PFSK-1 (cell line): ENCODE measurements around the gene THBS1.

Experiments
- FOXP2 ChIP-seq: optimal IDR thresholded peaks from 2 replicates; pipeline ENCODE3; 2011; ENCODE audit warnings: borderline replicate concordance, control low read depth, inconsistent platforms; ENCODE audit not compliant: insufficient read depth; ENCODE audit errors: extremely low read length, extremely low read depth
- POLR2AphosphoS5 ChIP-seq: IDR thresholded peaks from 2 replicates; pipeline ENCODE4 v1.6.1; 2012; ENCODE audit warnings: low read depth, mild to moderate bottlenecking, control low read depth, low read length, moderate library complexity
- REST ChIP-seq, 2 experiments: IDR thresholded peaks; 2 replicates each; pipeline versions ENCODE4 v1.6.1 to v1.8.0; 2011 to 2012; ENCODE audit warnings: low read depth in 2 of 2, low read length in 2 of 2, control low read depth in 1 of 2, inconsistent platforms in 1 of 2, mild to moderate bottlenecking in 1 of 2, moderate library complexity in 1 of 2; ENCODE audit not compliant: insufficient read depth in 1 of 2
- SIN3A ChIP-seq: IDR thresholded peaks from 2 replicates; pipeline ENCODE4 v1.6.1; 2012; ENCODE audit warnings: mild to moderate bottlenecking, low read length, moderate library complexity, borderline replicate concordance; ENCODE audit not compliant: insufficient read depth
- TAF1 ChIP-seq: IDR thresholded peaks from 2 replicates; pipeline ENCODE4 v1.6.1; 2012; ENCODE audit warnings: low read length, control low read depth, borderline replicate concordance; ENCODE audit not compliant: insufficient read depth

THBS1 gene

GRCh38 chr15:39598958-39599845 lies 18.3 kb downstream of the THBS1 start:
- TF ChIP-seq SIN3A: no peak
- TF ChIP-seq POLR2AphosphoS5: no peak
- TF ChIP-seq FOXP2: no peak
- no peak for TF ChIP-seq TAF1
- no peak for TF ChIP-seq REST (IDR thresholded peaks at IDR 0.05; ENCODE audit: insufficient read depth in 1 of 2, low read depth in 2 of 2, low read length in 2 of 2)

DNA sequence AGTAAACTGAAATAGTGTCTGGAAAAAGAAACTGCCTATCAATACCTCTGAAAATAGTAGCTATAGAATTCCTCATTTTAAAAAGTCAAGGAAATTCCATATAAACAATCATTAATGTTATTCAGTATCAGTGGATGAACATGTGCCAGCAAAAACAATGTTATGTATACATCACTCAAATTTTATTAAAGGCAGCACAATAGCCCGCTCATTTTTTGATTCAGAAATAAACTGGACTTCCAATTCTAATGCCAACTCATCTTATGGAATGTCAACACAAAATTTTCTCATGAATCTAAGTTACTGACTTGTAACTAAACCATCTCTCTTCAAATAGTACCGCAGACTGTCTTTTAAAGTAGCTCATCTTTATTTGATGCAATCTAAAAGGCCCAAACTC lies 19.0 kb downstream of the THBS1 start:
- TF ChIP-seq SIN3A (no peak), REST (IDR thresholded peaks at IDR 0.05; ENCODE audit: insufficient read depth in 1 of 2, low read depth in 2 of 2, low read length in 2 of 2) (no peak), FOXP2 (no peak), POLR2AphosphoS5 (no peak), TAF1 (no peak)

DNA sequence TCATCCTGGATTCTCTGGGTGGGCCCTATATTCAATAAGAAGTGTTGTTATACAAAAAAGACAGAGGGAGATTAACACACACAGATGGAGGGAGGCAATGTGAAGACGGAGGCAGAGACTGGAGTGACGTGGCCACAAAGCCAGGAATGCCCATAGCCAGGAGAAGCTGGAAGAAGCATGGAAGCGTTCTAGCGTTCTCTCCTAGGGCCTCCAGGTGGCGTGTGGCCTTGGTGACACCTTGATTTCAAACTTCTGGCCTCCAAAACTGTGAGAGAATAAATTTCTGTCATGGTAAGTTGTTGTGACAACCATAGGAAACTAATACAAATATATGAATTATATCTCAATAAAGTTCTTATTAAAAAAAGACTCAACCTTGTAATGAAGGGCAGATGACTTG lies 21.3 kb downstream of the THBS1 start:
- TF ChIP-seq SIN3A (no peak), FOXP2 (no peak), REST (IDR thresholded peaks at IDR 0.05; ENCODE audit: insufficient read depth in 1 of 2, low read depth in 2 of 2, low read length in 2 of 2) (no peak)

DNA sequence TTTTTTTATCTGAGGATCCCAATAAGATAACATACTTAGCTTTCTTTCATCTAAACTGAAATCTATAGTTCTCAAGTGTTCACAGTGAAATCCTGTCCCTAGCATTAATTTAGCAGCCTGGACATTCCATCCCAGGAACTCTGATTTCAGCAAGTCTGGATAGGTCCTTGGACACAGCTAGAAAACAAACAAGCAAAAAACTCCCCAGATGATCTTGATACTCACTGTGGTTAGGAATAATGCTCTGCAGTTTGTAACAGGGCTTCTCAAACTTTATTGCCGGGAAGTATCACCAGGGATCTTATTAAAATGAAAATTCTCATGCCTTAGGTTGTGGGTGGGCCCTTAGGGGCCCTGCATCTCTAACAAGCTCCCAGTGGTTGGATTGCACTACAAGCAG lies 24.3 kb downstream of the THBS1 start:
- TF ChIP-seq FOXP2 (no peak), REST (IDR thresholded peaks at IDR 0.05; ENCODE audit: insufficient read depth in 1 of 2, low read depth in 2 of 2, low read length in 2 of 2) (no peak), SIN3A (no peak), POLR2AphosphoS5 (no peak), TAF1 (no peak)
